HepG2 (cell line): ENCODE measurements around the gene RAN. TPM values are rescaled to one million over a fixed set of nuclear protein-coding genes. Genes with fewer than 3 reads are reported as not detected.

Experiments used
- ATF4 ChIP-seq, 2 experiments: fragments of 450-650 bp in 1 of 2; sonication (generic) in 1 of 2; formaldehyde crosslinking; IDR thresholded peaks; 2 replicates each; pipeline versions ENCODE4 v1.5.0 to v1.8.0; 2020 to 2022; ENCODE audit warnings: mild to moderate bottlenecking in 1 of 2, missing genetic modification reagents in 1 of 2
- BRCA1 ChIP-seq: sonication (generic); formaldehyde crosslinking; IDR thresholded peaks from 2 replicates; pipeline ENCODE4 v1.4.0; 2020; ENCODE audit warnings: missing genetic modification reagents
- CBX1 ChIP-seq: IDR thresholded peaks from one replicate; pipeline ENCODE4 v1.6.1; 2016; ENCODE audit warnings: antibody characterized with exemption, low read depth
- CHD4 ChIP-seq: fragments of 200-600 bp; sonication (generic); IDR thresholded peaks from 2 replicates; pipeline ENCODE4 v1.7.0; 2017; ENCODE audit warnings: mild to moderate bottlenecking, low read length, borderline replicate concordance
- FOXO1 ChIP-seq: sonication (generic); formaldehyde crosslinking; IDR thresholded peaks from 2 replicates; pipeline ENCODE4 v1.4.0; 2020; ENCODE audit warnings: missing genetic modification reagents
- HOMEZ ChIP-seq: IDR thresholded peaks from 2 replicates; pipeline ENCODE4 v1.6.1; 2016; ENCODE audit warnings: low read depth
- KAT8 ChIP-seq: IDR thresholded peaks from 2 replicates; pipeline ENCODE4 v1.6.1; 2016; ENCODE audit warnings: missing genetic modification reagents, missing compliant biosample characterization
- KMT2B ChIP-seq: IDR thresholded peaks from 2 replicates; pipeline ENCODE4 v1.6.1; 2016; ENCODE audit warnings: missing genetic modification reagents, missing compliant biosample characterization
- MED1 ChIP-seq: sonication (generic); formaldehyde crosslinking; IDR thresholded peaks from 2 replicates; pipeline ENCODE4 v1.4.0; 2020; ENCODE audit warnings: missing genetic modification reagents
- MTERF4 ChIP-seq: sonication (generic); formaldehyde crosslinking; IDR thresholded peaks from 2 replicates; pipeline ENCODE4 v1.8.0; 2023; ENCODE audit warnings: mild to moderate bottlenecking, missing genetic modification reagents
- NFAT5 ChIP-seq: sonication (generic); formaldehyde crosslinking; IDR thresholded peaks from 2 replicates; pipeline ENCODE4 v1.4.0; 2020; ENCODE audit warnings: missing genetic modification reagents
- REL ChIP-seq: sonication (generic); formaldehyde crosslinking; conservative IDR thresholded peaks from 2 replicates; pipeline ENCODE4 v1.8.0; 2022; ENCODE audit warnings: mild to moderate bottlenecking, missing genetic modification reagents, moderate library complexity
- RFX5 ChIP-seq: IDR thresholded peaks from 2 replicates; pipeline ENCODE4 v1.6.1; 2011; ENCODE audit warnings: low read depth, low read length, improper control_type of control experiment
- ZNF12 ChIP-seq: sonication (generic); formaldehyde crosslinking; IDR thresholded peaks from 2 replicates; pipeline ENCODE4 v1.5.0; 2020; ENCODE audit warnings: missing genetic modification reagents
- ZNF280D ChIP-seq: sonication (generic); formaldehyde crosslinking; IDR thresholded peaks from 2 replicates; pipeline ENCODE4 v1.5.1; 2020; ENCODE audit warnings: mild to moderate bottlenecking, missing genetic modification reagents
- ZNF451 ChIP-seq: sonication (generic); formaldehyde crosslinking; IDR thresholded peaks from 2 replicates; pipeline ENCODE4 v1.5.0; 2020; ENCODE audit warnings: mild to moderate bottlenecking, missing genetic modification reagents
- polyA plus RNA-seq, 8 experiments: library from polyadenylated mRNA; depleted of rRNA in 3 of 8; stranded (reverse) in 7 of 8; unstranded in 1 of 8; fragments of >200 nt; fragmentation: Illumina TruSeq in 4 of 8; extraction: Trizol in 4 of 8; gene quantifications; 2 replicates each; pipeline versions ENCODE4 v1.2.1 to v1.2.3, GENCODE V29; 2011 to 2016; ENCODE audit warnings: low read depth in 4 of 8, missing spikeins in 1 of 8, mixed read lengths in 1 of 8; ENCODE audit not compliant: insufficient read depth in 1 of 8
- total RNA-seq, 5 experiments: library from RNA; depleted of rRNA; stranded (reverse); fragments of >200 nt; fragmentation: Illumina TruSeq; extraction: Trizol; gene quantifications; 2 replicates each; pipeline ENCODE4 v1.2.3, GENCODE V29; 2016; ENCODE audit warnings: low read depth in 1 of 5

Gene RAN
- total and polyA plus RNA-seq, 2 of the 13 experiments (the other 11 are each of a cell fraction or from before 2014, with no cell fraction given): 1,335 to 1,630 TPM

GRCh38 chr12:130920119-130920703 is 48.3 kb downstream of the RAN start (continued):
- TF ChIP-seq BRCA1 (CRISPR knock-in tag) (peak; percentile 73; the same call in 1 of the 2 replicates), KAT8 (CRISPR knock-in tag) (peak; percentile 53; the same call in 1 of the 2 replicates), REL (CRISPR knock-in tag) (no peak), CBX1 (no peak), KMT2B (CRISPR knock-in tag) (0 out of 2 replicates have a peak, but pooled peaks have one; percentile 32), RFX5 (no peak), MED1 (CRISPR knock-in tag) (peak; percentile 89), ATF4 (CRISPR knock-in tag; IDR thresholded peaks at IDR 0.05) (peak in 1 of 2 experiments; percentile 23; a peak in 1 of 4 replicates), ZNF451 (CRISPR knock-in tag) (no peak), MTERF4 (peak; percentile 95), NFAT5 (CRISPR knock-in tag) (0 out of 2 replicates have a peak, but pooled peaks have one; percentile 39), ZNF12 (CRISPR knock-in tag) (0 out of 2 replicates have a peak, but pooled peaks have one; percentile 54), HOMEZ (CRISPR knock-in tag) (peak; percentile 84), FOXO1 (CRISPR knock-in tag) (peak; percentile 54; the same call in 1 of the 2 replicates), ZNF280D (CRISPR knock-in tag) (peak; percentile 93), CHD4 (no peak)
